SU-DHL-6 (cell line): ENCODE results near the gene KSR1.

Experiments used
- CTCF ChIP-seq: fragments of 200-600 bp; sonication (generic); IDR thresholded peaks from one replicate; pipeline ENCODE4 v1.5.1; 2017; ENCODE audit warnings: antibody characterized with exemption, mild to moderate bottlenecking, low read length, moderate library complexity; ENCODE audit not compliant: insufficient read depth, poor library complexity, severe bottlenecking
- EZH2phosphoT487 ChIP-seq: fragments of 200-600 bp; sonication (generic), shearing (Covaris generic); conservative IDR thresholded peaks from 2 replicates; pipeline ENCODE4 v1.6.1; 2018; ENCODE audit warnings: mild to moderate bottlenecking, antibody characterized with exemption, low read length, moderate library complexity, mixed read lengths

DNA sequence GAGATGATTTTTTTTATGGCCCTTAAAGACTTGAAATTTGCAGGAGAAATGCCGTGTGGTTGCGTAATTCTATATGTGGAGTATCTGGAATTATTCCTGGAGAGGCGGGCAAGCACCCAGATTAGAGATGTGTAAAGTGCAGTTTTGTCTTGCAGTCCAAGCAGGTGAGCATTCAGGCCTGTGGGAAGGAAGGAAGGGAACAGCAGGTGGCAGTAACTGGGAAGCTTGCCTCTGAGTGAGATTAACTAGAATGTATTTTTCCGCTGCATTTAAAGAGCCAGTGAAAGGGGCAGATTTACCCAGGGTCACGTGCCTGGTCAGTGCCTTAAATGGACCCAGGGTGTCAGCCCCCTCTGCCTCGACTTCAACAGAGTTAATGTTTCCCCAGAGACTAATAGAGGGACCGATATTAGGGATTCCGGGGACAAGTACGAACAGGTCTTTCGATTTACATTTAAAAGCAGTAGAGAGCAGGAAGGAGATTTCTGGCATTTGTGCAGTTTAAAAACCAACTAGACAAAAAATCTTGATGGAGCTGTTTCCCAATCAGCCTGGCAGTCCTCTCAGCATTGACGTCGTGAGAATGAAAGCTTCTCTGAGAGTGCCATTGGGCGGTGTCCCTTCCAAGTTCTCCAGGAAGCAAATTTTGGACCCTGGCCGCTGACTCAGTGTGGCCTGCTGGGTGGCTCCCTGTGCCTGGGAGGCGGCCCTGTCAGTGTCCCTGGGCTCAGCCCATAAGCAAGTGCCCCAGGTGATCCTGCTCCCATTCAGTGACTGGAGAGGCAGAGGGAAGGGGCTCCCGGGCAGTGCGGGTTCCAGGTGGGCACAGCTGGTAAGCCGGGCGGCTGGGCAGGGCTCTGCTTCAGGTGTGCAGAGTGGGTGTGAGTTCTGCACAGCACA is 38.2 kb downstream of the KSR1 start:
- TF ChIP-seq CTCF, result no peak
- TF ChIP-seq EZH2phosphoT487, result no peak
